ENCODE results near the gene NKD2. TPM values are rescaled to one million over a fixed set of nuclear protein-coding genes. Genes with fewer than 3 reads are reported as not detected.

NKD2 gene
- total RNA-seq, 1 donor from 2014 or later = 4.3 TPM

DNA sequence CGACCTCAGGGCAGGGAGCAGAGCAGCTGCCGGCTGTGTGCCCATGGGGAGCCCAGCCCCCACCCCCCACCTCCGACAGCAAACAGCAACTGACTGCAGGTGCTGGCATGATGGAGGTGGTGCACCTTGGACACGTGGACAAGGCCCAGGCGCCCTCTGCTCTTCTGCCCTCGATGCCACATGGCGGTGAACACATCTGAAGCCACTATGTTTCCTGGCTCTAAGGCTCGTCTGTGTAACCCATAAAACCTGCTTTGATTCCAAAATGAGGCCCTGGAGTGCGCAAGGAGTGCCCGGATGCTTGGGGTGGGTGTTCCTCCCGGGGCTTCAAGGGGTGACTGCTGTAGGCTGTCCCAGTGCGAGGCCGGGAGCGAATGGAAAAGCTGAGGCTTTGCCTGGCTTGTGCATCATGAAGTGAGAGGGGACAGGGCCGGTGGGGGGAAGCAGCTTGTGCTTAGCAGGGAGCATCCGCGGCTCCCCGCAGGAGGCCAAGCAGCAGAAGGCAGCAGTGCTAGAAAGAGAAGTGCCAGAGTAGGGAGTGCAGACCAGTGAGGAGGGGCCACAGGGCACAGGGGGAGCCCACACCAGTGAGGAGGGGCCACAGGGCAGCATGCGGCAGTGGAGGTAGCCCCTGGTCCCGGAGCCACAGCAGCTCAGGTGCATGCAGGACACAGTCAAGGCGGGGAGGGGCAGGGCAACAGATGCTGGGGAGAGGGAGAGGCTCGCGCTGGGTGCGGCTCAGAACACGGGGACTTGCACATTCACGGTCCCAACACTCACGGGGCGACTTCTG, 30.0 kb downstream of the NKD2 start:
- intact Hi-C loops (cut with micrococcal nuclease) = no loop called here

DNA sequence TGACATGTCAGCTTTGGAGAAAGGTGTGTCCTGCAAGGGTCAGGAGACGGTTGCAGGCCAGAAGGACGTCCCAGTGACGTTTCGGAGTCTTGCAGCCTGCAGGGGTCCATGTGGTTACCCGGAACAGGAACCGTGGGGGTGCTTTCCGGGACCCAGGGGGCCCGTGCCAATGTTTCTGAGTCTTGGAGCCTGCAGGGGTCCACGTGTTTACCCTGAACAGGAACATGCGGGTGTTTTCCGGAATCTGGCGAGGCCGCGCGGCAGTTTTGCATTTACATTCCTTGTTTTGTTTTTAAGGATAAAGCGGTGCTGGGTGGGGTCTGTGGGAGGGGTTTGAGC, 30.6 kb downstream of the NKD2 start:
- intact Hi-C loops (cut with micrococcal nuclease) = no loop called here

DNA sequence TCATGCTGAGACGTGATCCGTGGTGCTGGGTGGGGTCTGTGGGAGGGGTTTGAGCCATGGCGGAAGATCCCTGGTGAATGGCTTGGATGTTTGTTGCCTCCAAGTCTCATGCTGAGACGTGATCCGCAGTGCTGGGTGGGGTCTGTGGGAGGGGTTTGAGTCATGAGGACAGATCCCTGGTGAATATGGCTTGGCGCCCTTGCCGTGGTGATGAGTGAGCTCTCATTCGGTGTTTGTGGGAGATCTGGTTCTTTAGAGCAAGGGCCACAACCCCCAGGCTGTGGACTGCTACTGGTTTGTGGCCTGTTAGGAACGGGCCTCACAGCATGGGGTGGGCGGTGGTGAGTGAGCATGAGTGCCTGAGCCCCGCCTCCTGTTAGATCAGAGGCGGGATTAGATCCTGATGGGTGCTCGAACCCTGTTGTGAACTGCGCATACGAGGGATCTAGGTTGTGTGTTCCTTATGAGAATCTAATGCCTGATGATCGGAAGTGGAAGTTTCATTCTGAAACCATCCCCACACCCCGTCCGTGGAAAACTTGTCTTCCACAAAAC, 31.2 kb downstream of the NKD2 start:
- intact Hi-C loops (cut with micrococcal nuclease) = no loop called here

DNA sequence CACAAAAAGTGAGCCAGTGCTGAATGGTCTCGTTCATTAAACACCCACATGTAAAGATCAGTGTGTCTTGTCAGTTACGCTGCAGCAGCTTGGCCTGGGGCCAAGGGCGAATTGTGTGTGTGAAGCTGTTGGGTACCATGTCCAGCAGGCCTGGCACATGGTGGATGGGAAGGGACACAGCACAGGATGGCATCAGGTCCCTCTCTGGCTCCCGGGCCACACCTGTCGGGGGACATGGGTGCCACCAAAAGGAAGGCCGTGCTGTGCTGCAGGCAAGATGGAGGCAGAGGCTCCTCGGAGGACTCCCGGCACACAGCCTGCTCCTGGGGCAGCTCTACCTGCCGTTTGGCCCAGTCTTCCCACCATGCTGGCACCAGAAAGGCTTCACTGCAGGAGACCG, 32.0 kb downstream of the NKD2 start:
- intact Hi-C loops (cut with micrococcal nuclease) = no loop called here

DNA sequence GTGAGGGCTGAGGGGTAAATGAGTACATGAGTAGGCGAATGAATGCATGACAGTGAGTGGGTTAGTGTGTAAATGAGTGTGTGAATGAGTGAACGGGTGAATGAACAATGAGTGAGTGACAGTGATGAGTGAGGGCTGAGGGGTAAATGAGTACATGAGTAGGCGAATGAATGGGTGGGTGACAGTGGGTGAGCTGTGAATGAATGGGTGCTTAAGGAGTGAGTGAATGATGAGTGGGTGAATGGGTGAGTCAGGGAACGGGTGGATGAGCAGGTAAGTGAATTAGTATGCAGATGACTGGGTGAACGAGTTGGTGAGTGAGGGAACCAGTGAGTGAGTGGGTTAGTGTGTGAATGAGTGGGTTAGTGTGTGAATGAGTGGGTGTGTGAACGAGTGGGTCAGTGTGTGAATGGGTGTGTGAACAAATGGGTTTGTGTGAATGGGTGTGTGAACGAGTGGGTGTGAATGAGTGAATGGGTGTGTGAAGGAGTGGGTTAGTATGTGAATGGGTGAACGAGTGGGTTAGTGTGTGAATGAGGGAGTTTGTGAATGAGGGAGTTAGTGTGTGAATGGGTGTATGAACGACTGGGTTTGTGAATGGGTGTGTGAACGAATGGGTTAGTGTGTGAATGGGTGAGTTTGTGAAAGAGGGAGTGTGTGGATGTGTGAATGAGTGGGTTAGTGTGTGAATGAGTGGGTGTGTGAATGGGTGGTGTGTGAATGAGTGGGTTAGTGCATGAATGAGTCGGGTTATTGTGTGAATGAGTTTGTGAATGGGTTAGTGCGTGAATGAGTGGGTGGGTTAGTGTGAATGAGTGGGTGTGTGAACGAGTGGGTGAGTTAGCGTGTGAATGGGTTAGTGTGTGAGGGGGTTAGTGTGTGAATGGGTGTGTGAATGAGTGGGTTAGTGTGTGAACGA, 32.9 kb downstream of the NKD2 start:
- intact Hi-C loops (cut with micrococcal nuclease) = no loop called here

DNA sequence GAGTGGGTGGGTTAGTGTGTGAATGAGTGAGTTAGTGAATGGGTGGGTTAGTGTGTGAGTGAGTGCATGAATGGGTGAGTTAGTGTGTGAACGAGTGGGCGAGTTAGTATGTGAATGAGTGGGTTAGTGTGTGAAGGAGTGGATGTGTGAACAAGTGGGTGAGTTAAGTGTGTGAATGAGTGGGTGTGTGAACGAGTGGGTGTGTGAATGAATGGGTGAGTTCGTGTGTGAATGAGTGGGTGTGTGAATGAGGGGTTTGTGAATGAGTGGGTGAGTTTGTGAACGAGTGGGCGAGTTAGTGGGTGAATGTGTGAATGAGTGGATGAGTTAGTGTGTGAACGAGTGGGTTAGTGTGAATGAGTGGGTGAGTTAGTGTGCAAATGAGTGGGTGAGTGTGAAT, 34.0 kb downstream of the NKD2 start:
- intact Hi-C loops (cut with micrococcal nuclease) = no loop called here

DNA sequence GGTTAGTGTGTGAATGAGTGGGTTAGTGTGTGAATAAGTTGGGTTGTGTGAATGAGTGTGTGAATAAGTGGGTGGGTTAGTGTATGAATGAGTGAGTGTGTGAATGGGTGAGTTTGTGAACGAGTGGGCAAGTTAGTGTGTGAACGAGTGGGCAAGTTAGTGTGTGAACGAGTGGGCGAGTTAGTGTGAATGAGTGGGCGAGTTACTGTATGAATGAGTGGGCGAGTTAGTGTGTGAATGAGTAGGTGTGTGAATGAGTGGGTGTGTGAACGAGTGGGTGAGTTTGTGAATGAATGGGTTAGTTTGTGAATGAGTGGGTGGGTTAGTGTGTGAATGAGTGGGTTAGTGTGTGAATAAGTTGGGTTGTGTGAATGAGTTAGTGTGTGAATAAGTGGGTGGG, 34.7 kb downstream of the NKD2 start:
- intact Hi-C loops (cut with micrococcal nuclease) = no loop called here

DNA sequence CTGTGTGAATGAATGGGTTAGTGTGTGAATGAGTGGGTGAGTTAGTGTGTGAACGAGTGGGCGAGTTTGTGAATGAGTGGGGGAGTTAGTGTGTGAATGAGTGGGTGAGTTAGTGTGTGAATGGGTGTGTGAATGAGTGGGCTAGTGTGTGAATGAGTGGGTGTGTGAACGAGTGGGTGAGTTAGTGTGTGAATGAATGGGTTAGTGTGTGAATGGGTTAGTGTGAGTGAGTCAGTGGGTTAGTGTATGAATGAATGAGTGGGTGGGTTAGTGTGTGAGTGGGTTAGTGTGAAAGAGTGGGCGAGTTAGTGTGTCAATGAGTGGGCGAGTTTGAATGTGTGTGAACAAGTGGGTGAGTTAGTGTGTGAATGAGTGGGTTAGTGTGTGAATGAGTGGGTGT, 35.5 kb downstream of the NKD2 start:
- intact Hi-C loops (cut with micrococcal nuclease) = no loop called here

DNA sequence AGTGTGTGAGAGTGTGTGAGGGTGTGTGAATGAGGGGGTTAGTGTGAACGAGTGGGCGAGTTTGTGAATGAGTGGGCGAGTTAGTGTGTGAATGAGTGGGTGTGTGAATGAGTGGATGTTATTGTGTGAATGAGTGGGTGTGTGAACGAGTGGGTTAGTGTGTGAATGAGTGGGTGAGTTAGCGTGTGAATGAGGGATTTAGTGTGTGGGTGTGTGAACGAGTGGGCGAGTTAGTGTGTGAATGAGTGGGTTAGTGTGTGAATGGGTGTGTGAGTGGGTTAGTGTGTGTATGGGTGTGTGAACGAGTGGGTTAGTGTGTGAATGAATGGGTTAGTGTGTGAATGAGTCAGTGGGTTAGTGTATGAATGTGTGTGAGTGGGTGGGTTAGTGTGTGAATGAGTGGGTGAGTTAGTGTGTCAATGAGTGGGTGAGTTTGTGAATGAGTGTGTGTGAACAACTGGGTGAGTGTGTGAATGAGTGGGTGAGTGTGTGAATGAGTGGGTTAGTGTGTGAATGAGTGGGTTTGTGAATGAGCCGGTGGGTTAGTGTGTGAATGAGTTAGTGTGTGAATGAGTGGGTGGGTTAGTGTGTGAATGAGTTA, 37.5 kb downstream of the NKD2 start:
- intact Hi-C loops (cut with micrococcal nuclease) = no loop called here

DNA sequence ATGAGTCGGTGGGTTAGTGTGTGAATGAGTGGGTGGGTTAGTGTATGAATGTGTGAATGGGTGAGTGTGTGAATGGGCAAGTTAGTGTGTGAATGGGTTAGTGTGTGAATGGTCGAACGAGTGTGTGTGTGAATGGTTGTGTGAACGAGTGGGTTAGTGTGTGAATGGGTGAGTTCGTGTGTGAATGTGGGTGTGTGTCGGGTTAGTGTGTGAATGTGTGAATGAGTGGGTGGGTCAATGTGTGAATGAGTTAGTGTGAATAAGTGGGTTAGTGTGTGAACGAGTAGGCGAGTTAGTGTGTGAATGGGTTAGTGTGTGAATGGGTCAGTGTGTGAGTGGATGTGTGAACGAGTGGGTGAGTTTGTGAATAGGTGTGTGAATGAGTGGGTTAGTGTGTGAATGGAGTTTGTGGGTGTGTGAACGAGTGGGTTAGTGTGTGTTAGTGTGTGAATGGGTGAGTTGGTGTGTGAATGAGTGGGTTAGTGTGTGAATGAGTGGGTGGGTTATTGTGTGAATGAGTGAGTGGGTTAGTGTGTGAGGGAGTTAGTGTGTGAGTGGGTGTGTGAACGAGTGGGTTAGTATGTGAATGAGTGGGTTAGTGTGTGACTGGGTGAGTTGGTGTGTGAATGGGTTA, 38.8 kb downstream of the NKD2 start:
- intact Hi-C loops (cut with micrococcal nuclease) = no loop called here

DNA sequence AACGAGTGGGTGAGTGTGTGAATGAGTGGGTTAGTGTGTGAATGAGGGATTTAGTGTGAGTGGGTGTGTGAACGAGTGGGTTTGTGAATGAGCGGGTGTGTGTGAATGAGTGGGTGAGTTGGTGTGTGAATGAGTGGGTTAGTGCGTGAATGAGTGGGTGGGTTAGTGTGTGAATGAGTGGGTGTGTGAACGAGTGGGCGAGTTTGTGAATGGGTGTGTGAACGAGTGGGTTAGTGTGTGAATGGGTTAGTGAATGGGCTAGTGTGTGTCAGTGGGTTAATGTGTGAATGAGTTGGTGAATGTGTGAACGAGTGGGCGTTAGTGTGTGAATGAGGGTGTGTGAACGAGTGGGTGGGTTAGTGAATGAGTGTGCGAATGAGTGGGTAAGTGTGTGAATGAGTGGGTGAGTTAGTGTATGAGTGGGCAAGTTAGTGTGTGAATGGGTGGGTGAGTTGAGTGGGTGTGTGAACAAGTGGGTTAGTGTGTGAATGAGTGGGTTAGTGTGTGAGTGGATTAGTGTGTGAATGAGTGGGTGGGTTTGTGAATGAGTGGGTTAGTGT, 39.6 kb downstream of the NKD2 start:
- intact Hi-C loops (cut with micrococcal nuclease) = no loop called here

DNA sequence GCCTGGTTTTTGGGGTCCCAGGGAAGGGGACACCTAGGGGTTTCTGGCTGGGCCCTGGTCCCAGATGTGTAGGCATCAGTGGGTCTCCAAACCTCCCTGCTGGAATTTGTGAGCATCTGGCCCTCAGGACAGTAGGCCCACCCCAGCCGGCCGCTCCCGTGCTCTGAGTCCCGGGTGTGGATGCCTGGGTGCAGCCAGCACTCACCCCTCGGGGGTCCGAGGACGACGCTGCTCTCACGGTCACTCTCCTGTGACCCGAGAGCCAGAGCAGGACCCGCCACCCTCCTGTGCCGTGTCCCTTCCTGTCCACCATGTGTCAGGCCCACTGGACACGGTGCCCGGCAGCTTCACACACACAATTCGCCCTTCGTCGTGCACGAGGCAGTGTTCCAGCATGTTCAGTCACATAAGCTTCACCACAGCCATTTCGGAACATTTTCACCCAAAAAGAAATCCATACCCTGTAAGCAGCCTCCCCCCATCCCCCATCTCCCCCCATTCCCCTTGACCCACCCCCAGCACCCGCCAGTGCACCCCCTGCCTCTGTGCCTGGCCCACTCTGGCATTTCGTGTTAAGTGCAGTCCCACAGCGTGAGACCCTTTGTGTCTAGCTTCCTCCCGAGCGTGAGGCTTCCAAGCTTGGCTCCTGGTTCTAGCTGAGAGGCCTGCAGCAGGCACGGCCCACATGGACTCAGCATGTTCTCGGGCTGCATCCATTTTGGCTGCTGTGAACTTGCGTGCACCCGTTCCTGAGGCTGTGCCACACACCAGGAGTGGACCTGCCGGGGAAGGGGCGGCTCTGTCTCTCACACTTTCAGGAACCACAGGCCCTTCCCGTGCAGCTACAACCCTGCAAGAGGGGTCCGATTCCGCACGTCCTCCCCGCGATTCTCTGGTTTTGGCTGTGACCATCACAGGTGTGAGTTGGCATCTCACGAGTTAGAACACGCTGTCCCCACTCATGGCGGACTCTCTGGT, 40.5 kb downstream of the NKD2 start:
- intact Hi-C loops (cut with micrococcal nuclease) = no loop called here

DNA sequence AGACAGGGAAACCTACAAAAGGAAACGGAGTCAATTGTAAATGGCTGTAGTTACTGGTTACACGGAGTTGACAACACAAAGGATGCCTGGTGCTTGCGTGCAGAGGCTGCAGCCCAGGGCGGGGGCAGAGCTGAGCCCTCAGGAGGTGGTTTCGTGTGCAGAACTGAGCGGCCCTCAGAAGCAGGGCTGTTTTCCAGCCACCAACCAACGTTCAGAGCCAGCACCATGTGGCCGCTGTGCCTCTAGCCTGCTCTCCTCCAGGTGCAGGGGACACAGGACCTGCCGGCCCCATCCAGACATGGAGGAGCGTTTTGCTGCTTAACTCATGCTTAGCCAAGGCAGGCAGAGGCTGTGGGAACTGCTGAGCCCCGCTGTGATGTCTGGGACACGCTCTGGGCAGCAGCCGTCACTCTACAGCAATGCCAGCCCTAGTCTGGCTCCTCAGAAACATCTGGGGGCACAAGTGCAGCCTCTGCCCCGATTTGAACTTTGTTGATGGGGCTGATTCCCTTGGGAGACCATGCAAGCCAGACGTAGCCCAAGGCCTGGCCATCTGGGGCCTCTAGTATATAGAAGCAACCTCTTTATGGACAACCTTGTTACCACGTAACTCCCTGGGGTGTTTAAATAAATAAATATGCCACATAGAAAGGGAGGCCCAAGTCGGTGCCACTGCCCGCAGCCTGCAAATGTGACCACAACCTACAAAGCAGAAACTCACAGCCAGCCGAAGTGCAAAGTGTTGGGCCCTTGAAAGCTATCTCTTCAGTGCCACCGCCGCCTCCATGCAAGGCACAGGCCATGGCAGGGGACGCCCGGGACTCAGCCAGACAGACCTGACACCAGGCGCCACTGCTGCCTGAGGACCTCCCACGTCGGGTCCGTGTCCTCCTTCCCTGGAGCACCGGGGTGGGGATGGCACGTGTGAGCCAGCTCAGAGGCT, 42.1 kb downstream of the NKD2 start:
- intact Hi-C loops (cut with micrococcal nuclease) = no loop called here

DNA sequence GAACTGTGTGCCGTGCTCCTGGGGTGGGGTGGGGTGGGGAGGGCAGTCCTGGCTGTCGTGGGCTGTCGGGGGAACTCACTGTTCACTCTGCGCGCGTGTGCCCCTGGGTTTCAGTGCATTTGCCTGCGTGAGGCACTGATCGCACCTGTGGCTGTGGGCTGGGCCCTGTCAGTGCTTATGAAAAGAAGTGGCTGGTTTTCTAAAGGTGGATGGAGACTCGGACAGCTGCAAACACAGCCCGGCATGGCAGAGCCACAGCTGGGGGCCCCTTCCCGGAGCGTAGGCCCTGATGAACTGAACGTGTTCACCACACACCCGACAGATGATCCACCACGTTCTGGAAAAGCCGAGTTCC, 42.7 kb downstream of the NKD2 start:
- intact Hi-C loops (cut with micrococcal nuclease) = no loop called here

DNA sequence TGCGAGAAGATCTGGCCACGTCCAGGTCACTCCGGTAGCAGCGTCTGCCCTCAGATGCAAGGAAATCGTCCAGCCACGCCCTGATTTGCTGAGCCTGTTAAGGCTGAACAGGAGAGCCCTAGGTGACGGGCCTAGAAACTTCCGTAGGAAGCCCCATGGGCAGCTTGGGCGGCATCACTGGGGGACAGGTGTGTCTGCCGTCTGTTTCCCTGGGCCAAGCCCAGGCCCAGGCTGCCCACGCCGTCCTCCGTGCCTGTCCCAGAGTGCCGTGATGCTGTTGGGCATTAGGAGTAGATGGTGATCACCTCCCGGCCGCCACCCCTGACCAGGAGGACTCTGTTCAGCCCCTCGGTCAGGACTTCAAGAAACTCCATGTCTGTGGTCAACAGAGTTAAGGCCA, 43.5 kb downstream of the NKD2 start:
- intact Hi-C loops (cut with micrococcal nuclease) = no loop called here

DNA sequence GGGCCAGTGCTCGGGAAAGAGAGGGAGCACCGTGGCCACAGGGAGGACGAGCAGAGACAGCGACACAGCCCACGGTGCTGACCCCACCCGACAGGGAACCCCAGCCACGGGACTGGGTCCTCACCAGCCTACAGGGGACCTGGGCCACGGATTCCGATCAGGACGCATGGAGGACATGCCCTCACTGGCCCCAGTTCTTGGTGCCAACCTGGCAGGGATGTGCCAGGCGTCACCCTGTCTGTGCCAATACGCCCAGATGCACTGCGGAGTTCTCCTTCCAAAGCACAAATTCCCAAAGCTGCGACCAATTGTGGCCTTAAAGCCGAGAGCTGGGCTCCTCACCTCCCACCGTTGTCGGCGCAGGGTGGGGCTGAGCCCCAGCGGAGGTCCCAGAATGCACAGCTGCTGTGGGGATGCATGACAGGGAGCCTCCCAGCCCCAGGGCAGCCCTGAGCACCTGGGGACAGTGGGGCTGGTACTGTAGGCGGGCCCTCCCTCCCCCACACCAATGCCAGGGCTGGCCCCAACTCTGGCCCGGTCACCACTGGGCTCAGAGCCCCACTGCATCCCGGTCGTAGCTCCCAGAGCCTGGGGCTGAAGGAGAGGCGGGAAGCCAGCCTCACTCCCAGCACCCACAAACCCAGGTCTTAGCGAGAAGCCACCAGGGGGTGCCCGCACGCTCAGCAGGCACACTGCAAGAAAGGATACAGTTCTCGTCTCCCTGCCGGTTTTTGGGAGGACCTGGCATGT, 44.2 kb downstream of the NKD2 start:
- intact Hi-C loops (cut with micrococcal nuclease) = no loop called here

DNA sequence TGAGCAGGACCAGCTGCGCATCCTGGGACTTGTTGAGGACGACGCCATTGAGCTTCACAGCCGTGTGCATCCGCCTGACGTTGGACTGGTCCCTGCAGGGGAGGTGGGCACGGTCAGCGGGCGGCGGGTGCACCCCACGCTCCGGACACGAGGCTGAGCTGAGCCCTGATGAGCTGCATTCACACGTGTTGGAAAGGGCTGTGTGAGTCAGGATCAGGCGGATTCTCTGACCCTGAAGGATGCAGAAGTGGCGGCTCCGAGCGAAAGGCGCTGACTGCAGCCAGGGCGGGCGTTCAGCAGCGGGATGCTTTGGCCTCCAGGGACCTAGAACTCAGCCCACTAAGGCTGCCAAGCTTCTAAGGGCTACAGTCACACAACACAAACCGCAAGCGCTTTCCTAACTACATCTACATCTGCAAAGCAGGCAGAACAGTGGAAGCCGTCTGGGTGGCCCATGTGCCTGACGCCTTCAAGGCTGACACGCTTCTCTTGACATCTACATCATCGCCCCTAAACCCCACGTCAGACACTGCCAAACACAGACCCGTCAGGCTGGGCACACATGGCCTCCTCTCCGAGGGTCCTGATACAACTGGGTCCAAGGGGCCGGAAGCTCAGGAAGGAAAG, 44.9 kb downstream of the NKD2 start:
- intact Hi-C loops (cut with micrococcal nuclease) = no loop called here

All from T-helper 1 cell treated with Interleukin-12 subunit alpha and Interleukin-12 subunit beta and Interleukin-4 antibody, amounts not matched to agents 30 ng/mL and 1 ng/mL, for 36 hours (primary cell).